ENCODE results near the gene CRYBG1. TPM values are rescaled to one million over a fixed set of nuclear protein-coding genes. Genes with fewer than 3 reads are reported as not detected.

CRYBG1 gene
- total and polyA plus RNA-seq, 2 of the 13 experiments (the other 11 are each of a cell fraction or from before 2014, with no cell fraction given), result 10.1 to 21.9 TPM

- TF ChIP-seq NCOA2 (CRISPR knock-in tag; IDR thresholded peaks at IDR 0.05) (no peak), IRF2 (CRISPR knock-in tag; IDR thresholded peaks at IDR 0.05) (no peak), ZNF256 (CRISPR knock-in tag; conservative IDR thresholded peaks at IDR 0.05) (no peak), ZNF674 (CRISPR knock-in tag; IDR thresholded peaks at IDR 0.05; ENCODE audit: low read depth) (no peak), PLRG1 (conservative IDR thresholded peaks at IDR 0.05) (no peak), ZNF292 (CRISPR knock-in tag; IDR thresholded peaks at IDR 0.05; ENCODE audit: borderline replicate concordance, low read depth) (0 out of 2 replicates have a peak, but pooled peaks have one; percentile 46), ZNF616 (CRISPR knock-in tag; IDR thresholded peaks at IDR 0.05; ENCODE audit: low read depth) (no peak), REL (CRISPR knock-in tag; conservative IDR thresholded peaks at IDR 0.05) (no peak), REPIN1 (CRISPR knock-in tag; IDR thresholded peaks at IDR 0.05; ENCODE audit: borderline replicate concordance, low read depth) (no peak), ZBTB43 (CRISPR knock-in tag; conservative IDR thresholded peaks at IDR 0.05) (no peak), ZNF232 (CRISPR knock-in tag; IDR thresholded peaks at IDR 0.05; ENCODE audit: borderline replicate concordance) (no peak), ZNF496 (CRISPR knock-in tag; IDR thresholded peaks at IDR 0.05; ENCODE audit: insufficient replicate concordance) (no peak), ELF4 (CRISPR knock-in tag; IDR thresholded peaks at IDR 0.05; ENCODE audit: borderline replicate concordance) (no peak), ZNF891 (CRISPR knock-in tag; IDR thresholded peaks at IDR 0.05) (no peak)
- TF ChIP-seq, protein P1, sequence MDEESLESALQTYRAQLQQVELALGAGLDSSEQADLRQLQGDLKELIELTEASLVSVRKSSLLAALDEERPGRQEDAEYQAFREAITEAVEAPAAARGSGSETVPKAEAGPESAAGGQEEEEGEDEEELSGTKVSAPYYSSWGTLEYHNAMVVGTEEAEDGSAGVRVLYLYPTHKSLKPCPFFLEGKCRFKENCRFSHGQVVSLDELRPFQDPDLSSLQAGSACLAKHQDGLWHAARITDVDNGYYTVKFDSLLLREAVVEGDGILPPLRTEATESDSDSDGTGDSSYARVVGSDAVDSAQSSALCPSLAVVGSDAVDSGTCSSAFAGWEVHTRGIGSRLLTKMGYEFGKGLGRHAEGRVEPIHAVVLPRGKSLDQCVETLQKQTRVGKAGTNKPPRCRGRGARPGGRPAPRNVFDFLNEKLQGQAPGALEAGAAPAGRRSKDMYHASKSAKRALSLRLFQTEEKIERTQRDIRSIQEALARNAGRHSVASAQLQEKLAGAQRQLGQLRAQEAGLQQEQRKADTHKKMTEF (CRISPR knock-in tag; IDR thresholded peaks at IDR 0.05), result no peak
- TF ChIP-seq, protein P2, sequence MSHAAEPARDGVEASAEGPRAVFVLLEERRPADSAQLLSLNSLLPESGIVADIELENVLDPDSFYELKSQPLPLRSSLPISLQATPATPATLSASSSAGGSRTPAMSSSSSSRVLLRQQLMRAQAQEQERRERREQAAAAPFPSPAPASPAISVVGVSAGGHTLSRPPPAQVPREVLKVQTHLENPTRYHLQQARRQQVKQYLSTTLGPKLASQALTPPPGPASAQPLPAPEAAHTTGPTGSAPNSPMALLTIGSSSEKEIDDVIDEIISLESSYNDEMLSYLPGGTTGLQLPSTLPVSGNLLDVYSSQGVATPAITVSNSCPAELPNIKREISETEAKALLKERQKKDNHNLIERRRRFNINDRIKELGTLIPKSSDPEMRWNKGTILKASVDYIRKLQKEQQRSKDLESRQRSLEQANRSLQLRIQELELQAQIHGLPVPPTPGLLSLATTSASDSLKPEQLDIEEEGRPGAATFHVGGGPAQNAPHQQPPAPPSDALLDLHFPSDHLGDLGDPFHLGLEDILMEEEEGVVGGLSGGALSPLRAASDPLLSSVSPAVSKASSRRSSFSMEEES (CRISPR knock-in tag; IDR thresholded peaks at IDR 0.05), result no peak
Observed at GRCh38 chr6:106510090-106510970, 149.8 kb downstream of the CRYBG1 start (continued).
